KOPT-K1 (cell line): ENCODE measurements around the gene KIAA1549.
"Not testable (repeated sequence)": the region's sequence is repeated elsewhere in the genome, so short reads cannot be mapped to it uniquely, and the experiment has no call there.

Experiments
- H3K27ac ChIP-seq: fragments of 200-600 bp; sonication (generic); 2 replicates; pipeline ENCODE4 v1.5.1; 2016; ENCODE audit warnings: antibody characterized with exemption, mild to moderate bottlenecking, low read depth, low read length; ENCODE audit not compliant: poor library complexity, severe bottlenecking
- H3K36me3 ChIP-seq: fragments of 200-600 bp; sonication (generic); 2 replicates; pipeline ENCODE4 v1.5.1; 2017; ENCODE audit warnings: antibody characterized with exemption, mild to moderate bottlenecking, low read length, moderate library complexity; ENCODE audit not compliant: insufficient read depth
- H3K9me3 ChIP-seq: fragments of 200-600 bp; sonication (generic); 2 replicates; pipeline ENCODE4 v1.5.1; 2017; ENCODE audit warnings: antibody characterized with exemption, low read length, mild to moderate bottlenecking; ENCODE audit not compliant: insufficient read depth, poor library complexity, severe bottlenecking

KIAA1549 gene

DNA sequence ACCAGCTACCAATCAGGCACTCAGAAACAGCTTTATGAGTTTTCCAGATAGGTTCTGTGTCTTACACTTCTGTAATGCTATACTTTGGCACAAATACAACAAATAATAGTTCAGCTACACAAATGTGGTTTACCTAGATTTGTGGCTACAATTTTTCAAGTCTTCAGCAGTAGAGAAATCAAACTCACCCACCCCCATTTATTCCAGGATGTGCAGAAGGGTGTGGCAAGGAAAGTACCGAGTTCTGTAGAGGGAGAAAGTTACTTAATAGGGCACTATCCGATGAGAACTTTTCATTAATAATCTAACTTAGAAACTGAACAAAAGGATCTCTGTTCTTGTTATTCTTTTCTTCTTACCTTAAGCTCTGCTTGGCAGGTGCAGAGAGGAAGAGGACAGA, 152.9 kb downstream of the KIAA1549 start:
- H3K36me3 ChIP-seq, result no peaks in the 10 kb centered on the region
- no peak overlapping the region for H3K27ac ChIP-seq
- H3K9me3 ChIP-seq, result peaks cover 7% of the 10 kb centered on the region

GRCh38 chr7:138825049-138825721, 156.0 kb downstream of the KIAA1549 start:
- no peaks in the 10 kb centered on the region for H3K36me3 ChIP-seq
- no peak overlapping the region for H3K27ac ChIP-seq

GRCh38 chr7:138822867-138823535, 158.2 kb downstream of the KIAA1549 start:
- no peak overlapping the region for H3K27ac ChIP-seq
- no peaks in the 10 kb centered on the region for H3K36me3 ChIP-seq
- peaks cover 7% of the 10 kb centered on the region for H3K9me3 ChIP-seq

More at GRCh38 chr7:138825049-138825721, 156.0 kb downstream of the KIAA1549 start:
- H3K9me3 ChIP-seq, result peaks cover 7% of the 10 kb centered on the region

- H3K9me3 ChIP-seq, result peaks cover 7% of the 10 kb centered on the region
- no peaks in the 10 kb centered on the region for H3K36me3 ChIP-seq
- no peak overlapping the region for H3K27ac ChIP-seq
Observed at GRCh38 chr7:138821912-138822311, 159.3 kb downstream of the KIAA1549 start.

DNA sequence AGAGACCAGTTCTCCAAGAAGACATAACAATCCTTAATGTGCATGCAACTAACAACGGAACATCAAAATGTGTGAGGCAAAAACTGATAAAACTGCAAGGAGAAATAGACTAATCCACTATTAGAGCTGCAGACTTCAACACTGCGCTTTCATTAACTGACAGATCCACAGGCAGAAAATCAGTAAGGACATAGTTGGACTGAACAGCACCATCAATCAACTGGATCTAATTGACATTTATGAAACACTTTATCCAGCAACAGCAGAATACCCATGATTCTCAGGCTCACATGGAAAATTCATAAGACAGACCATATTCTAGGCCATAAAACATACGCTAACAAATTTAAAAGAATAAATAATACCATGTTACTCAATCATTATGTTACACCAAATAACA, 161.6 kb downstream of the KIAA1549 start:
- Histone ChIP-seq H3K36me3 (no peaks in the 10 kb centered on the region), H3K27ac (no peak overlapping the region), H3K9me3 (no peaks in the 10 kb centered on the region)

DNA sequence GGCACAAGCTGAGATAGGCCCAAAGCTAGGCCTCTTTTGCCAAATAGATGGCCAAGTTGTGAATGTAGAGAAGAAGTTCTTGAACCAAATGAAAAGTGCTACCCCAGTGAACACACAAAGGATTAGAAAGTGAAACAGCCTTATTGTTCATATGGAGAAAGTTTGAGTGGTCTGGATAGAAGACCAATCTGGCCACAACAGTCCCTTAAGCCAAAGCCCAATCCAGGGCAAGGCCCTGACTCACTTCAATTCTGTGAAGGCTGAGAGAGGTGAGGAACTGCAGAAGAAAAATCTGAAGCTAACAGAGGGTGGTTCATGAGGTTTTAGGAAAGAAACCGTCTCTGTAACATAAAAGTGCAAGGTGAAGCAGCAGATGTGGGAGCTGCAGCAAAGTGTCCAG, 164.5 kb downstream of the KIAA1549 start:
- H3K27ac ChIP-seq, result no peak overlapping the region
- H3K9me3 ChIP-seq, result no peaks in the 10 kb centered on the region
- no peaks in the 10 kb centered on the region for H3K36me3 ChIP-seq

DNA sequence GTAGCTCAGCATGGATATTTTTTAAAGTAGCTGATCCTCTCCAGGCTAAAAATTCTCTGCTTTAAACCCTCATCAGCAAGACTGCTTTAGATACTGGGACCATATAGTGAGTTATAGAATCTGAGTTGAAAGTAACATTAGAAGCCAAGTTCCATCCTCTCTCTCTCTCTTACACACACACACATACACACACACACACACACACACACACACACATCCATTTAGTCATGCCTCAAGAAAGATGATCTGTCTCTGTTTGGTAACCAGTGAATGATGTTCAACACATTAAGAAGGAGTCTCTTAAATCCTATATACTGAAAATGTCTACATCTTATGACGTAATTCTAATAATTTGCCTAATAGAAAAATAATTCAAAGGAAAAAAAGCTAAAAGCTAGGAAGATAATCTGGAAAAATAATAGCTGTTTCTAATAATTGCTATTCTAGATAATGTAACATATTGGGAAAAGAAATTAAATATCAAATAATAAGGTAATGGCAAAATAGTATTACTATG, 166.3 kb downstream of the KIAA1549 start:
- no peaks in the 10 kb centered on the region for H3K36me3 ChIP-seq
- no peaks in the 10 kb centered on the region for H3K9me3 ChIP-seq
- peak overlapping the region; percentile 34 for H3K27ac ChIP-seq

GRCh38 chr7:138813945-138814344, 167.2 kb downstream of the KIAA1549 start:
- H3K27ac ChIP-seq, result peak overlapping the region; percentile 34

DNA sequence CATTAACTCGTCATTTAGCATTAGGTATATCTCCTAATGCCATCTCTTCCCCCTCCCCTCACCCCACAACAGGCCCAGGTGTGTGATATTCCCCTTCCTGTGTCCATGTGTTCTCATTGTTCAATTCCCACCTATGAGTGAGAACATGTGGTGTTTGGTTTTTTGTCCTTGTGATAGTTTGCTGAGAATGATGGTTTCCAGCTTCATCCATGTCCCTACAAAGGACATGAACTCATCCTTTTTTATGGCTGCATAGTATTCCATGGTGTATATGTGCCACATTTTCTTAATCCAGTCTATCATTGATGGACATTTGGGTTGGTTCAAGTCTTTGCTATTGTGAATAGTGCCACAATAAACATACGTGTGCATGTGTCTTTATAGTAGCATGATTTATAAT, 169.9 kb downstream of the KIAA1549 start:
- H3K36me3 ChIP-seq, H3K9me3 ChIP-seq, H3K27ac ChIP-seq: not testable (repeated sequence)

More at GRCh38 chr7:138813945-138814344, 167.2 kb downstream of the KIAA1549 start:
- no peaks in the 10 kb centered on the region for H3K9me3 ChIP-seq
- H3K36me3 ChIP-seq, result no peaks in the 10 kb centered on the region

GRCh38 chr7:138809346-138809745, 171.8 kb downstream of the KIAA1549 start:
- H3K36me3 ChIP-seq, result no peaks in the 10 kb centered on the region
- no peak overlapping the region for H3K27ac ChIP-seq
- H3K9me3 ChIP-seq, result peaks cover 4% of the 10 kb centered on the region

DNA sequence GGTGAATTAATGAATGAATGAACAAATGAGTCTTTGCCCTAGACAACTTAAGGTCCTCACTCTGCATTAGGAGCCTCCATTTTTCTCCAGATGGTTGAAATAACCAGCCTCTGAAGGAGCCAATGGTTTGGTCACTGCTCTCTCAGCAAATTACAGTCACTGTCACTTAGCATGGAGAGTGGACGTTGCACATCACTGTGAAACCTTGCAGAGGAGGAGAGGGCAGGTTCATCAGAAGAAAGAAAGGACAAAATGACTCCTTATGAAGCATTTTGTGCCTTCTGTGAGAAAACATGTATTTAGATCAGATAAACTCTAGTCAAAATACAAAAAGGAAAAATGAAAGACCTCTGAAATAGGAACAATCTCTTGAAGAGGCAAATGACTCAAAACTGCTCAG, 176.6 kb downstream of the KIAA1549 start:
- no peak overlapping the region for H3K27ac ChIP-seq

DNA sequence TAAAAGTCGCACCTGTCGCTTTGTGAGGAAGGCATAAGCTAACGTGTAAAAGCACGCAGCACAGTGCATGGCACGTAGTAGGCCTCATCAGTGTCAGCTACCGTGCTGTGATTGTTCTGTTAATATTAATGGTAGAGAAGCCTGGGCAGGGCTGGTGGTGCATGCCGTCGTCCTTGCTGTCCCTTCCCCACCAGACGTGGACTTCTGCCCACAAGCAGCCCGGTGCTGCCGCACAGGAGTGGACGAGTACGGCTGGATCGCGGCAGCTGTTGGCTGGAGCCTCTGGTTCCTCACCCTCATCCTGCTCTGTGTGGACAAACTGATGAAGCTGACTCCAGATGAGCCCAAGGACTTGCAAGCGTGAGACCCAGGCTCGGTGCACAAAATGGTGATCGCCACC, 178.5 kb downstream of the KIAA1549 start:
- H3K9me3 ChIP-seq, result peaks cover 3% of the 10 kb centered on the region
- H3K27ac ChIP-seq, result no peak overlapping the region
- H3K36me3 ChIP-seq, result no peaks in the 10 kb centered on the region

More for the DNA sequence above, 176.6 kb downstream of the KIAA1549 start:
- Histone ChIP-seq H3K36me3 (no peaks in the 10 kb centered on the region), H3K9me3 (peaks cover 4% of the 10 kb centered on the region)

DNA sequence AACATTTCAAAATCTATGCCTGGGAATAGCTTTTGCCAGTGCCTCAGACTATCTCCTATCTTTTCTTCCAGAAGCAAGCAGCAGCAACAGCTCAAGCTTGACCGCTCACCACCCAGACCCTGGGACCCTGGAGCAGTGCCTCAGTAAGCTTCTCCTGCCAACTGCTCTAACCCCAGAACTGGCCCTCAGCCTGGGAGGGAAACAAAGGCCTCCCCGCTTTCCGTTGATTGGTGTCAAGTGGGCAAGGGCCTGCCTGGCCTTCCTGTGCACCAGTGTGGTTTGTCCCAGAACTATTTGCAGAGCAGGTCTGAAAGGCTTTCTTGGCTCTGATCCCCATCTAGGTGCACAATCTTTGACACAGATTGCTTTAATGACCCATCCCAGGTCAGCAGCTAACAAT, 179.9 kb downstream of the KIAA1549 start:
- Histone ChIP-seq H3K36me3 (no peaks in the 10 kb centered on the region), H3K27ac (no peak overlapping the region), H3K9me3 (no peaks in the 10 kb centered on the region)

GRCh38 chr7:138799336-138800000, 181.7 kb downstream of the KIAA1549 start:
- Histone ChIP-seq H3K27ac (no peak overlapping the region), H3K36me3 (no peaks in the 10 kb centered on the region), H3K9me3 (no peaks in the 10 kb centered on the region)

DNA sequence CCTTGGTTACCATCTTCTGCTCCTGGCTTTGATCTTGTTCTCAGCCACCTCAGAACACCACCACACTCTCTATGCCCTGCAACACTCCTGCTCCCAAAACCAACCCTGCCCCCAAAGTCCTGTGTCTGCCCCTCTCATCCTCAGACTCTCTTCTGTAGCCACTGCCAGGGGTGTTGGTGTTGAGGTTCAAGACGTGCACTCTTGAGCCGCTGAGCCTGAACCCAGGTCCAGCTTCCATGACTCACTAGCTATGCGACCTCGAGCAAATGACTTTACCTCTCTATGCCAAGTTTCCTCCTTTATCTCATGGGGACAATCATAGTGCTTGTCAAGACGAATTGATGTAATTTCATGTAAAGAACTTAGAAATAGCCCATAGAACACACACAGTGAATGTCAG, 182.4 kb downstream of the KIAA1549 start:
- no peaks in the 10 kb centered on the region for H3K9me3 ChIP-seq
- H3K27ac ChIP-seq, result no peak overlapping the region
- H3K36me3 ChIP-seq, result no peaks in the 10 kb centered on the region
